Ureter (tissue), 1 donor: Measurements from ENCODE around the gene MRPS6. TPM values are rescaled to one million over a fixed set of nuclear protein-coding genes. Genes with fewer than 3 reads are reported as not detected.
A peak's percentile ranks its signal among the peaks of the same experiment; 100 is the strongest.

ENCODE experiments used
- DNase-seq: peaks from one replicate; pipeline ENCODE4 v3.0.0-alpha.2; 2020; ENCODE audit warnings: low spot score
- total RNA-seq: library from RNA; stranded (reverse); gene quantifications from one replicate; pipeline ENCODE4 v1.2.4, GENCODE V29; 2023
- donor health status: DM: yes; HTN: yes; CAD: no.

MRPS6 gene
- total RNA-seq, 1 donor from 2014 or later: 43.5 TPM

DNA sequence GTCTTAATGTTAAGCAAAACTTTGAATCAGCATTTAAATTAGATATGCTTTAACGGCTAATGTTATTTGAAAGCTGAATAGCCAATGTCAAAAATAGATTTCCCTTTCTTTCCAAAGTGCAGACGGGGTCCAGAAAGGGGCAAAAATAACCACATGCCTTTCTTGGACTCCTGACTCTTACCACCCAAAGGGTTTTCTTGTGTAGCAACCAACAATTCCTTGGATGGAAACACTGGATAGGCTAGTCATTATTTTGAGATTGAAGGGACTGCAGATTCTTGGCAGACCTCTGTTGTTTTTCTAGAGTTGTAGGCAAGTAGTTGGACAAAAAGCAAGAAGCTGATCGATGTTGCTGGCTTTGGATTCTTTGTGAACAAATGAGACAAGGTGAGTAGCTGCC, 107.0 kb downstream of the MRPS6 start:
- DNase-seq: no peak

DNA sequence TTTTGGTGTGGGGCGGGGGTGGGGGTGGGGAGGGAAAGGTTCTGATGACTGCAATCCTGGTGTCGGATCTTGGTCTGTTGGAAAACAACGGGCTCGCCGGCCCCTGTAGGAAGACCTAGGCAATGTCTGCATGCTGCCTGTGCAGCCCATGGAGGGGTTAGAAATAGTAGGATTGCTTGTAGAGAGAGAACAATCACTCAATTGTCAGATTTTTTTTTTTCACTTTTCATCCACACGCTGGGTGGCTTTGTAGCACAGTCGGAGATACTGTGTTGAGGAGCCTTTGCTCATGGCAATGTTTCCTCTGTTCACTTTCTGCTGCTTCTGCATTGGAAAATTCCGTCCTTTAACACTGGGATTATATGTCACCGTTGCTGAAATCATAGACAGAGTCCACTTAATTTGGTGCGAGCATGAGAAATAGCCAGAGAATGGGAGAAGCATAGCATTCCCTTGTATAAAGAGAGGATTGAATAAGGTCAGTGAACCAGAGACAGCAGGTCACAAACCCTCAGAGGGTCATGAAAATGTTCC, 107.5 kb downstream of the MRPS6 start:
- no peak for DNase-seq

DNA sequence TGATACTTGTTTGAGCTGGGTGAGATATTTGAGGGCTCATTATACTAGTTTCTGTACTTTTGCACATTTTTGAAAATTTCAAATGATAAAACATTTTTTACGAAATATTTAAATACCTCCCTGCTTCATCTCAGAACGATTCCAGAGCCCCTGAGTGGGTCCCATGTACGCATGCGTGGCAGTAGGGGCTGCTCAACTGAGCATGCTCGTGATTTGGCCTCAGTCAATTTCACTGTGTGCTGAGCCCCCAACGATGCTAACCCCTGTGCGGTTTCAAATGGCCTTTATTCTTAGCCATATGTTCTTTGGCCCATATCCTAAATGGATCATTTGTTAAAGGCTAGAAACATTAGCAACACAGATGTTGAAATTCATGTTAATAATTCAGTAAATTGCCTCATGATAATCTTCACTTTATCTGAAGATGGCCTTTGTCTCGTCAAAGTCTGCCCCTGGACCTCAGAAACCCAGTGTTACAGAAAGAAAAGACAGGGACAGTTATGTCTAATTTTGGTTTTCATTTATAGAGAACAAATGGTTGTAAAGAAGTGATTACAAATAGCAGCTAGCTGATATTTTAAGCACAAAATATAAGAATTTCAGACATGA, 108.2 kb downstream of the MRPS6 start:
- DNase-seq: no peak

DNA sequence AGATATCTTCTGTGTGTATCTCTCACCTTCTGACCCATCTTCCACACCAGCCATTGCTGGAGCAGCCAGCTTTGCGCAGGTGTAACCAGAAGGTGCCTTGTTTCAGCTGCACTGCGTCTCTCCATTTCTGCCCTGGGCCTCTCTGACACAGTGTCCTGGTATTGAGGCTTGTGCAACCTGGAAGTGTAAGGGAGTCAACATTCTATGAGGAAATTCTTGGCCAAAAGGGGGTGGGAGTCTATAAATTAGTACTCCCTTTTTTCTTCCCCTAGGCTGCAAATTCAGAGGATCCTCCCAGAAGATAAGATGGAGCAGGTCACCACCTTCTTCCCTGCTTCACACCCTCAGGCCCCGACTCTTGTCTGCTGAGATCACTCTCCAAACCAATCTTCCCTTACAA, 109.1 kb downstream of the MRPS6 start:
- no peak for DNase-seq

DNA sequence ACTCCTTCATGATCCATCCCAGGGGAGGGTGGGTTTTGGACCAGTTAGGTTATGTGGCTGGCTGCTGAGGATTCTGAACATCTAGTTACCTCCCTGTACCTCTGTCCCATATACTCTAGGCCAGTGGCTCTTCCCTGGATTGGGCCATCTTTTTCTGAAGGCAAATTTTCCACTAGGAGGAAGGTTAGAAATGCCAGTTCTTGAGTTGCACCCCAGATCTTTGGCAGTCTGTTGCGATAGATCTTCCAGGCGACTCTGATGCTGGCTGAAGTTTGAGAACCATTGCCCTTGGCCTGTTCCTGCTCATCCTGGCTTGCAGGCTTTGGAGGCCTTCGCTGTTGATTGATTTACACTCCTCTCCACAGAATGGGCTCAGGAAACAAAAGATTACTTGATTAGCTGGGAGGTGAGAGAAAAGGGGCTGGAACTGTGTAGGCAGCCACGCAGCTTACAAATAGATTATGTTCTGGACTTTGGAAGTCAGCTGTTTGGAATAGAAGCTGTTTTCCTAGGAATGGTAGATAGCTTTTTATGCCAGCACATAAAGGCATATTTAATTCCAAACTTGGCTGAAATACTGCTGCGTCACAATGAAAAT, 110.1 kb downstream of the MRPS6 start:
- no peak for DNase-seq

DNA sequence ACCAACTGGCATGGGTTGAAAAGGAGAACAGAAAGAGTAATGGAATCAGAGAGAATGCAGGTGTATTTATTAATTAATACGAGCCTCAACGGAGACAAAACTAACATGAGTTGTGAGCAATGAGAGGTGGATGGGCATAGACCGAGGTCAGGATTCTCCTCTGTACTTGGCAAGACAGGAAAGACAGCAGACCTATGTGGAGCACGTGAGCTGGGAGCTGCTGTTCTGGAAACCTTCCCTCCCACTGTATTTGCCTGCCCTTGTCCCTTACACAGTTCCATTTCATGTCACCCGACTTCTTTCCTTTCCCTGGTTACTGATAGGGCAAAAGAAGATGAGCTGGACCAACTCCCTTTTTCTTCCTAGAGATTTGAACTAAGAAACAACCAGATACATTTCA, 110.9 kb downstream of the MRPS6 start:
- no peak for DNase-seq

DNA sequence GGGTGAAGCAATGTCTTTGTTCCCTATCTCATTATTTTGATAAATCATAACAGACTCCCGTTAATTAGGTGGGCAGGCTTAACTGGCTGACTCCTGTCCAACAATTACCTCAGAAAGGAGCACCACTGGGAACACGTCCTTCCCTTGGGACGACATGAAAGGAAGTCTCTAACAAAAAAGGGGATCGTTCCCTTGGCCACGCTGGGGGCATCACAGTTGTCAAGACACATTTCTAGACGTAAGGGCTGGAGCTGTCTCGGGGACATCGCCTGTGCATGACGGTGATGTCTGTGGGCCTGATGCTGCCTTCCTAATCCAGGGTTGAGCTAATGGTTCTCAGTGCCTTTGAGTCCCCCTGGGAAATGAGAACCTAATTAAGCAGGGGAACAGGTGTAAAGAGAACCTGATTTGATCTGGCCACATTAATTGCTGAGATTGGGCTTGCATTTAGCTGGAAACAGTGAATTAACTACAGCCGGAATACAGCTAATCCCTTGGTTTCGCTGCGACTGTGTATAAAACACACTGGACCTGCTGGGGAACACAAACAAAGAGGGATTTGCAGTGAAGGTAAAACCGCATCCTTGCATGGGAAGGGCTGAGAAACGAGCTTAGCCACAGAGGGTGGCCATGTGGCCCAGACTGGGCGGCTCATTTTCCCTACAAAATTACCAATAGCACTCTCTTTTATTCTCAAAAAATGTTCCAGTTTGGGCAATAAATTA, 111.8 kb downstream of the MRPS6 start:
- no peak for DNase-seq

DNA sequence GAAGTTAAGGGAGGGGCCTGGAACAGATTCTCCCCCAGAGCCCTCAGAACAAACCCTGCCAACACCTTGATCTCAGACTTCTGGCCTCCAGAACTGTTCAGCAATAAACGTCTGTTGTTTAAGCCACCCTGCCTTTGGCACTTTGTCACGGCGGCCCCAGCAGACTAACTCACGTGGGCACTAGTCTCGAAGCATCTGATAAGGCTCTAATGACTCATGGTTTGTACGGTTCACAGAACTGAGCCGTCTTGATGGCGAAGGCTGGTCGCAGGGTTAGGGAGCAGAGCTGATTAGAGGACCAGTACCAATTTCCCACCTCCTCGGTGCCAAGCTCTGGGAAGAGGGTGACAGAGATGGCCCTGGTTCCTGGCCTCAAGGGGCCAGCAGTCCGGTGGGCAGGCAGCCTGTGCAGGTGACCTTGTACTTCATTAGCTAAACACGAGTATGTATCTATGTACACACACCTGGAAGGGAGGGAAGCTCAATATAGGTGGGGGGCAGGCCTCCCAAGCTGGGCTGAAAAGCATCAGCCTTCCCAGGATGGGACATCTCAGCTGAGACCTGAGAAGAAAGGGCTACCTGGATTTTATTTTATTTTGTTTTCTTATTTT, 112.8 kb downstream of the MRPS6 start:
- DNase-seq: peak; percentile 51

DNA sequence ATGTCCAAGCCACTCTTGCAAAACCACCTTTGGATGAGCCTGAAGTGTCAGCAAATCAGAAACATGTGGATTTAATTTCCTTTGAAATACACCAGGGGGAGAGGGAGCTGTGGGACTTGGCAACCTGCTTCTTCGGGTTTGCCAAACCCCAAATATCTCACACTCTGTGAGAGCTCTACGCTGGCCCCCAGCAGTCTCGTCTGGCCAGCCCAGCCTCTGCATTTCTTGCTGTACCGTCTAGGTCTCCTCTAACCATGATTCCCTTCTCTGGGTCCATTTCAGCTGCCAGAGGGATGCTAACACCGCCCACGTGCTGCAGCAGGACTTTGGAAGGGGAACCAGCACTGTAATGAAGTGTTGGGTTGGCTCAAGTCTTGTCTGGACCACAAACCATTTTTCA, 114.6 kb downstream of the MRPS6 start:
- no peak for DNase-seq

DNA sequence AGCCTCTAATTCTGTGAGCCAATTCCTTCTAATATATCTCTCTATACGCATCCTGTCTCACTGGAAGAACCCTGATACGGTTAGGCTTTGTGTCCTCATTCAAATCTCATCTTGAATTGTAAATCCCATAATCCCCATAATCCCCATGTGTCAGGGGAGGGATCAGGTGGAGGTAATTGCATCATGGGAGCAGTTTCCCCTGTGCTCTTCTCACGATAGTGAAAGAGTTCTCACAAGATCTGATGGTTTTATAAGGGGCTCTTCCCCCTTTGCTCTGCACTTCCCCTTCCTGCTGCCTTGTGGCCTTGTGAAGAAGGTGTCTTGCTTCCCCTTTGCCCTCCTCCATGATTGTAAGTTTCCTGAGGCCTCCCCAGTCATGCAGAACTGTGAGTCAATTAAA, 116.1 kb downstream of the MRPS6 start:
- no peak for DNase-seq

DNA sequence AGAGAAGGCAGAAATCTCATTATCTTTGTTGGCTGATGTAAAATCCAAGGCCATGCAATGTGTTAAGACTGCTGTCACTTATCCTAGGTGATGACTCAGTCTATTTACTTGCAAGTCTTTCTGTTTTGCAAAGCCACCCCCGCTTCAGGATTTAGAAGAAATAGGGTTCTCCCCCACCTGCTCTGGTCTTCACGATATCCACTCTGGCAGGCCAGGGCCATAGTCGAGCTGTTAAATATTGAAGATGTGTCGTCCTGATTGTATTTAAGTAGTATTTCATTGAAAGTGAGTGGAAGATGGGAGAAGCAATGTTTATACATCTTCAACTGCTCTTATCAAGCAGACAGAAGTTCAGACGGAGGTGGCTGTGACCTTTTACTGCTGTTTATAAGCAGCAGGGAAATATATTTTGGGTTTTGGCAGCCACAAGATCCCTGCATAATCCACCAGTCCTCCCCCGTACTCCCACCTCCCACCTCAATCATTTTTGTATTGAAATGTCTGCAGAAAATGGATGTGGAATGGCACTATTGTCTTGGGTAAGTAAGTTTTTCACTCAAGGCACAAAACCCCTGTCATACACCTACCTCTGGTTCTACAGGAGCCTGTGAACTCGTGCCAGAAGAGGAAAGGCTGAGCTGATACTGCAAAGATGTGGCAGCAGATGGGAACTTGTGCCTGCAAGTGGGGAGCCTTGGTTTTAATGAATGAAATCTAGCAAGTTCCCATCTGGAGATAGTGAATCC, 117.4 kb downstream of the MRPS6 start:
- no peak for DNase-seq

DNA sequence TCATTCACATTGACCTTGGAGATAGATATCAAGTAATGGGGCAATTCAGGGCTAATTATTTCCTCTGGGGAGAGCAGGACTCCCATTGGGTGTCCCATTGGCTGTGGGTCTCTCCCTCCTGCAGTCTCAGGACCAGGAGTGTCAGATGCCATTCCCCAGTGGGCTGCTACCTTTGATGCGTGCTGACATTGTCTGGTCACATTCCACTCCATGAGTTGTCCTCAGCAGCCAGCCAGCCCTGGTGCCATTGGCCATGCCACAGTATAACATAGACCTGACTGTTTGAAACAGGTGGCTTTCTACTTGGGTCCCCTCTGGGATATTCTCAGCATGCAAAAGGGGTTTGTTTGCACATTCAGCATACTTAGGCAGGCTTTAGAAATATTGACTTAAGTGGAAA, 118.5 kb downstream of the MRPS6 start:
- no peak for DNase-seq

Other genes with a start within 250 kb of the MRPS6 start
- 188 TPM for gene ATP5PO, start 157.8 kb upstream of the MRPS6 start, total RNA-seq
- 17.4 TPM for gene SLC5A3, start within 50 bp of the MRPS6 start, total RNA-seq